SKM-1 treated with dmso at 0.1 percent for 144 hours (cell line): ENCODE results near the gene ITGB2.
A peak's percentile ranks its signal among the peaks of the same experiment; 100 is the strongest.

Source experiments
- DNase-seq: peaks from one replicate; lab custom pipeline; 2025; ENCODE audit not compliant: unreplicated experiment; lab: John Stamatoyannopoulos, UW

The ITGB2 gene

DNA sequence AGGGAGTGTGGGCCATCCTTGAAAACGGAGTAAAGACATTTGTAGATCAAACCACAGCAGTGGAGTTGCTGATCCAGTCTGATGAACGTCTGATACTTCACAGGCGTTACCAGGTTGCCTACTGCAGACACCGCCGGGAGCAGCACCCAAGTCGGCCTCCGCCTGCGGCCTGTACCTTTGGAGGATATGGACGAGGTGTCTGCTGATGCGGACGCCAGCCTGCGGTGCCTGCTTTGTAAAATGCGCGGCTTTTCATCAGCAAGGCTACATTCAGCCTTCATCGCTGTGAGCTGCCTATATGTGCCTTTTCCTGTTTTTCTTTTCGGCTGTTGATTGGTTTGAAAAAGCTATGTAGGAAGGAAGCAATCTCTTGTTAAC lies 35.1 kb upstream of the ITGB2 start:
- DNase-seq: no peak

DNA sequence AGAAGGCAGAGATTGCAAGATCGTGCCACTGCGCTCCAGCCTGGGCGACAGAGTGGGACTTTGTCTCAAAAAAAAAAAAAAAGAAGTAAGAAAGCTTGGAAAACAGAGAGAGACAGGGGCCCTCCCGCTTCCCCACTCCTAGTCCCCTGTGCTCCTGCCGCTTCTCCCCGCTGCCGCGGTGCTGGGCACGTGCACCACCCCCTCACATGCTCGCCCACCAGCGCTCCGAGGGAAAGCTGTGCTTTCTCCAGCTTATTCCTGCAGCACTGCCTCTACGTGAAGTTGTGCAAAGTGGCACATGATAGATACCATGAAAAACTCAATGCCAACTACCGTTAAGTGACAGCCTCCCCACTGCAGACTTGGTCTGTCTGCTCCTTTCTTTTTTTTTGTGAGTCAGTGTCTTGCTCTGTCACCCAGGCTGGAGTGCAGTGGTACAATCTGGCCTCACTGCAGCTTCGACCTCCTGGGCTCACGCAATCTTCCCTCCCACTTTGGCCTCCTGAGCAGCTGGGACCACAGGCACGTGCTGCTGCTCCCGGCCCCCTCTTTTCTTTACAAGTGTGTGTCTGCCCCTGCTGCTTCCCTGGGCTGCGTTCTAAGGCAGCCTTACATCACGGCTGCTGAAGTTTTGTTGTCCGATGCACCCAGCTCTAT lies 34.6 kb upstream of the ITGB2 start:
- no peak for DNase-seq

GRCh38 chr21:44954281-44954771 lies 33.6 kb upstream of the ITGB2 start:
- DNase-seq: no peak

- DNase-seq: no peak
These were observed 32.9 kb upstream of the ITGB2 start for GRCh38 chr21:44953628-44954021.

- no peak for DNase-seq
These were observed 32.4 kb upstream of the ITGB2 start for GRCh38 chr21:44952929-44953627.

GRCh38 chr21:44952116-44952928 lies 31.6 kb upstream of the ITGB2 start:
- DNase-seq: no peak

DNA sequence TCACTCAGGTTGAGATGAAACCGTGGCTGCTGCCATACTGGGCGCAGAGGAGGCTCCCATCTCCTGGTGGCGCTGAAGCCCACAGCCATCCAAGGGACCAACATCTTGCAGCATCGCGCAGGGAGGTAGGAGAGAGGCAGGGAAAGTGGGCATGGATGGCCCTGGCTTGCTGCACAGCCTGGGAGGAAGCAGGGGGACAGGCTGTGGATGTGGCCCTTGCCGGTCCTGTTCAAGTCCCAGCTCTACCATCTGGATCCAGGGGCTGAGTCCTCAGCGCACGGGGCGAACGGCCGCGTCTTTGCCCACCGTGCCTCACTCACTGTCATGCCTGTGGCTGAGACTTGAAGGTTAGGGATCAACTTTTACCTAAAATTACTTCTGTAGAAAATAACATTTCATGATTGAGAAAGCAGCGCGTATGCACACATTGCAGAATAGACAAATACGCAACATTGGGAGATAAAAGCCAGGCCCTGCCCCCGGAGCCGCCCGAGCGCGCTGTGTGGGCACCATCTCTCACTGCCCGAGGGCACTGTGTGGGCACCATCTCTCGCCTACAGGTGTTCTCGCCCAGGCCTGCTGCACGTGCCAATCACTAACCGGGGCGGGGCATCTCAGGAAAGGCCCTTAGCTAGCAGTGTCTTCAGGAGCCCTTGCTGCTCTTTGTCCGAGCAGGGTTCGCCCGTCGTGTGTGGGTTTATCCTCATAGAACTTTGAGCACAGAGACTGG lies 30.7 kb upstream of the ITGB2 start:
- DNase-seq: no peak

- no peak for DNase-seq
These were observed 29.7 kb upstream of the ITGB2 start for GRCh38 chr21:44950351-44950750.

- DNase-seq: peak; percentile 41
These were observed 29.1 kb upstream of the ITGB2 start for GRCh38 chr21:44949779-44950198.

DNA sequence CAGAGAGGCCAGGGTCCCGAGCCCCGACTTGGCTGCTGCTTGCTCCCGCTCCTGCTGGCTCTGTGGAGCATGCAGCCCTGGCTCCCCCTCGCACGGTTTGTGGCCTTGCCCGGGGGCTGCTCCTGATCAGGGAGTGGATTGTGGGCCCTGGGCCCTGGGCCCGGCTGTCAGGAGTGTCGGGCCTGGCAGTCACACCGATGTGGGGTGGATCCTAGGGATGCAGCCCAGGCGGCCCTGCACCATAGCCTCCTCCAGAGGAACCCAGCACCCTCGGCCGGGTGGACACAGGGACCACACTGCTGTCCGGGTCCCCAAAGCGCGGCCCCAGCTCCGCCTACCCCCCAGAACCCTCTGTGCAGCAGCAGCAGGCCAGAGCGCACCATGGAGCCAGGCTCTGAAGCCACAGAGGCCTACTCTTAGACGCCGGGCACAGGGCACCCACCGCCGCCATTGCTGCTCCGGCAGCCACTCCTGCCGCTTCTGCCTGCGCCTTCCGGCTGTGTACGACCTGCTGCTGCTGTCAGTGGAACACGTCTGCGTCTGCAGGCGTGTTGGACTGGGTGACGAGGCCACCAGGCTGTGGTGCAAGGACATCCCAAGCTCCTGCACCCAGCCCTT lies 28.6 kb upstream of the ITGB2 start:
- no peak for DNase-seq

DNA sequence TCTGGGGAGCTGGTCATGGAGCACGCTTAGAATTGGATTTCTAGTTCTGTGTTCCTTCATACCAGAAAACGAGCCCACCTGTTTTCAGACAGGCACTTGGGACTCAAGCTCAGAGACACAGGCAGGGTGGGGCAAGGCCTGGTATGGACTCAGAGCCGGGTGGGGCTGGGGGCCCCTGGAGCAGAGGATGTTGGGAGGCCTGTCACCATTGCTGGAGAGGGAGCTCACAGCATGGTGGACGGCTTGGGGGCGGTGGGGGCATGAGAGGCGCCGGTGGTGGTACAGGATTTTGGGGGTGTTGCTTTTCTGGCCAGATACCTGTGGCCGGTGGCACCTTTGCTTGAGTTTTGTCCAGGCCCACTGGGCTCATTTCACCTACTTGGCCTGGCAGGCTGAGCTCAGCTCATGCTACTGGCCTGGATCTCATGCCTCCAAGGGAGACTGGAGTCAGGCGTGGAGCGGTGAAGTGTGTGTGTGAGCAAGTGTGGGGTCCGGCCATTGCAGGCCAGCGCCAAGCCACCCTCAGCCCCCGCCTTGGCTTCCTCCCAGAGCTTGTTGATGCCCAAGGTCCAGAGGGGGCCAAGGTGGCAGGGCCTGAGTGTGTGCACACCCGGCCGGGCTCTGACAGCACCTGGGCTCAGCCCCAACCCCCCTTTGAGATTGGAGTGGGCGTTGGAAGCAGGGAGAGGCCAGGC lies 27.9 kb upstream of the ITGB2 start:
- DNase-seq: no peak

- DNase-seq: no peak
These were observed 27.2 kb upstream of the ITGB2 start for GRCh38 chr21:44947930-44948331.

DNA sequence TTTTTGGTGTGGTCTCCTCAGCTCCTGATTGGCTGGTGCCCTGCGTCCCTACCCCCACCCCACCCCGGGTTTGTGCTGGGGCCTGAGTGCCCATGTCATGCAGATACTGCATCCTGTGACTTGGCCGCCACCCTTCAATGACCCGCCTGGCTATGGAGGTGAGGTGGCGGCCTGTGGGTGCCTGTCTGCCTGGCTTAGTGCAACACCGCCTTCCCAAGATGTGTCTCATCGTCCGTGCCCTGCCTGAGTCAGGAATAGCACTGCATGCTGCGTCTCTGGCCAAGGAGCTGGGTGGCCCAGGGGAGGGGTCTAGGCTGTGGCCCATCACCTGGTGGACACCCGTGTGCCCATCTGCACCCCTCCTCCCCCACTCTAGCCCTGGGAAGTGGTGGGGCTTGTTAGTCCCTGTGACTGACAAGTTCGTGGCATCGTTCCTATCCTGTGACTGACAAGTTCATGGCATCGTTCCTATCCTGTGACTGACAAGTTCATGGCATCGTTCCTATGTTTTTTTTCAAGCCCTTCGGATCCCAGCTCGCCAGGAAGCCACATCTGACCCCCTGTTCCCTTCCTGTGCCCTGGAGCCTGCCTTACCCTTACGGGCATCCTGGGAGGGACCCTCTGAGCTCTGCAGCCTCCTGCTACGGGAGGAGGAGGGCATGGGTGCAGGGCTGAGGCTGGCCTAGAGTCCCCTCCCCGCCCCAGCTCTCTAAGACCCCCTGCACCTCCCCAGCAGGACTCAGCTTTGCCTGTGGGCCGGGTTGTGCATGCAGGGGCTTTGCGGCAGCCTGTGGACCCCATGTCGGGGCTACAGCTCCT lies 26.6 kb upstream of the ITGB2 start:
- no peak for DNase-seq

DNA sequence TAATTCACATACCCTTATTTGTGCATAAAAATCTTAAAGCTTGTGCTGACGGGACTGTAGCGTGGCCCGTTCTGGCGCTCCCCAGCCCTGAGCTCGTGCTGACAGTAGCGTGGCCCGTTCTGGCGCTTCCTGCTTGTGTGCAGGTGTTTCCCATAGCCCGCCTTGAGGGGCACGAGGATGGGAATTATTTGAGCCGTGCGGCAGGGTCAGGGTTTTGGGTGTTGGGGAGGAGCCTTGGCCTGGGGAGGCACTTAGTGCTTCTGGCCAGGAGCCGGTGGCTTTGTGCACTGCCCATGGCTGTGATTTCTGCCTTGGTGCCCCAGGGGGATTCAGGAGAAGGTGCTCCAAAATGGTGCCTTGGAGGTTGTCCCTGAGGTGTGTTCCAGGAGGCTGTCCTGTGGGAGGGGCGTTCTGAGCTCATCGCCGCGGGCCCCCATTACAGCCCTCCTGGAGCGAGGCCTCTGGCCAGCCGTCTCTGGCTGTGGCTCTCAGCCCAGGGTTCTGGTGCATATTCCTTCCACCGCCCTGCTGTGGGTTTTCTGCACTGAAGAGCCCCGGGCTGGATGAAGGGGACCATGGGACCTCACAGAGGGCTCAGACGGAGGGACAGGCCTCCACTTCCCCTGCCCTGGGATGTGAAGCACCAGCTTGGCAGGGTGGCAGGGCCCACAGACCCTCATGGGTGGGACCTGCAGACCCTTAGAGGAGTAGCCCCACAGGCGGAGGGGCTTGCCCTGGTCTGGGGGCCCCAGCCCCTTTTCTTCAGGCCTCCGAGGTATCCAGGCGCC lies 25.7 kb upstream of the ITGB2 start:
- DNase-seq: no peak

DNA sequence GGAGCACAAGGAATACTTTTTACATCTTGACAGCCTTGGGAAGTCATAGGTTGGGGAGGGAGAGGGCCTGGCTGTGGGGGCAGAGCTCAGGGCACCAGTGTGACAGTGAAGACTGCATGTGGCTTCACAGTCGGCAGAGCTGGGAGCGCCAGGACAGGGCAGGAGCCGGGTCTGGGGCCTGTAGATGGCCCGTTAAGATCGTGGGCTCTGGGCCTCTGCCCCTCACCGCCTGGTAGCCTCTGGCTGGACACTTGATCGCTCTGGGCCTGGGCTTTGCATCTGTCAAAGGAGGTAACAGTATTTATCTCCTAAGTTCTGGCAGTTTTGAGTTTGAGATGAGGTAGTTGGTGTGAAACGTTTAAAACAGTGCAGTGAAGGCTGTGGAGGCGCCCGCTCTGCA lies 23.9 kb upstream of the ITGB2 start:
- DNase-seq: no peak

- DNase-seq: no peak
These were observed 23.2 kb upstream of the ITGB2 start for GRCh38 chr21:44943686-44944550.

DNA sequence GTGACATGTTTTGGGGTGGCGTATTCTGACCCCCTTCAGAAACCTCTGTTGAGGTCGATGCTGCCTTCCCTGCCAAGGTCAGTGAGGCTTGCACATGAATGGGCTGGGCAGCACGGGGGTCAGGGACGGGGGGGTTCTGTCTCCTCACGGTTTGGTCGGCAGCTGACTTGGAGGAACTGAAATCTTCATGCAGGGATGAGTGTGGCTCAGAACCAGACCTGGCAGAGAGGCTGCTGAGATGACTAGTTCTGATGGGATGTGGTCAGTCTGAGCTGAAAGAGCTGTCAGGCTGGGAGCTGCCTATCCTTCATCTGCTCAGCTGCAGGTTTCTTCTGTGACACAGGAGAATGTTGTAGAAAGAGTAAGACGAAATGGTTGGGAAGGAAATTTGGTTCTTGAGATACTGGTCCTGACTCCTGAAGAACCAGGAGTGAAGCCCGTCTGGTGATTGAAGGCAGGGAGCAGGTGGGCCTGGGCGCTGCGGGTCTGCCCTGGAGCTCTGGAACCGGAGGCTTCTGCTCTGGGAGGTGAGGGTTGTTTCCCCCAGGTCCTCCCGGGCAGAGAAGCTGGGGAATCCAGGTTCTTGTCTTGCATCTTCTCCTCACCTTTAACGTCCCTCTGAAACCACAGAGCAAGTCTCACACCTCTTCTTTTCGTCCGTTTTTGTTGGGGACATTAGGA lies 22.4 kb upstream of the ITGB2 start:
- no peak for DNase-seq
